ENCODE measurements around the gene ZNF488.

Gene ZNF488

DNA sequence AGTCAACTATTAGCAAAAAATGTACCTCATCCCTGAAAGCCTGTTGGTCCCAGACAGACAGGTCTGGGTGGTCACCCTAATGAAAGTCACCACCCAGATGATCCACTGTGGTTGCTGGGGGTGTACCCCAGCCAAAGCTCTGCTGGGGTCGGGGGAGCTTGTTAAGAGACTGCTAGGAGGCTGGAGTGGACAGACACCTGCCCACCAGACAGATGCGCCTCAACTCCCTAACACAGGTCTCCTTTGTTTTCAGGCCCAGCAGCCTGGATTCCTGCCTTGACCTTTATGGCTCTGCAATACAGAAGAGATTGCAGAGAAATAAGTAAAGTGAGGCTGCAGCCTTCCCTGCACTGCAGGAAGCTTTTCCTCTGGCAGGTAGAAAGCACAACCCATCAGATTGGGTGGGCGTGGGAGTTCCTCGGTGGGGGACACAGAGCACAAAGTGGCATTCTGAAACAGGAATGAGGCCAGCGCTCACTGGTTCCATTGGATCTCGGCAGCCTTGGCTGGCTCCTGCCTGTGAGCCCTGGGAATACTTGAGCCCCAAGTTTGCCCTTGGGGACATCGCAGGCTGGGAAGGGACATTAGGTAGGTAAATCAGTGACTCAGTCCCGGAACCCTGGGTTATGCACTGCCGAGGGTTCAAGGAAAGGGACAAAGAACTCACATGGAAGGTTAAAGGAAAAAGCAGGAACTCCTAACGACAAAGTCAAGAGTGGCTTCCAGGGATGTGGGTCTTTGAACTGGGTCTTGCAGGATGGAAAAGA is 18.0 kb upstream of the ZNF488 start:
- no peak for TF ChIP-seq CTCF (IDR thresholded peaks at IDR 0.05; ENCODE audit: low read length)
- TF ChIP-seq EZH2 (IDR thresholded peaks at IDR 0.05; ENCODE audit: borderline replicate concordance, low read length), result no peak
- Histone ChIP-seq H3K4me1 (ENCODE audit: insufficient read depth, low read length, severe bottlenecking) (no peaks in the 10 kb centered on the region), H3K4me2 (ENCODE audit: low read length) (no peak overlapping the region)

DNA sequence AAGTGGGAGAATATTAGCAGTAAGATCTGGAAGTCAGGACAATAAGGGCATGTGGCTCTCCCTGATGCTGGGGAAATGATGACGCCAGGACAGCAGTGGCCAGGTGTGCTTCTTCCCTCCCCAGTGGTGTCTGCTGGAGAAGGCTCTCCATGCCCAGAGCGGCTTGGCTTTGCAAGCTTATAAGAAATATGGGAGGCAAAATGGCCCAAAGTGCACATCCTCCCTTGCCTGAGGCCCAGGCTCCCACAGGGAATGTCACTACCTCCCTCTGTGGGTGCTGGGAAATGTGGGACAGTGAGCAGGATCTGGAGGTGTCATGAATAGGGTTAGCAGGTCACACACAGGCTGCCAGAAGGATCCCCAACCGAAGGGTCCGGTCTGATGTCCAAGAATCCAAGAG is 17.1 kb upstream of the ZNF488 start:
- Histone ChIP-seq H4K20me1 (ENCODE audit: insufficient read depth, low read length) (no peaks in the 10 kb centered on the region), H3K4me3 (ENCODE audit: low read depth, low read length, poor library complexity, severe bottlenecking) (no peak overlapping the region), H3K9ac (ENCODE audit: low read length) (no peak overlapping the region), H3K27ac (ENCODE audit: low read depth, low read length, poor library complexity, severe bottlenecking) (no peak overlapping the region), H3K79me2 (ENCODE audit: insufficient read depth, low read length) (no peaks in the 10 kb centered on the region), H3K9me2 (ENCODE audit: low read depth, low read length) (no peaks in the 10 kb centered on the region), H2AFZ (ENCODE audit: low read length) (no peak overlapping the region), H3F3A (ENCODE audit: insufficient read depth, low read length) (no peaks in the 10 kb centered on the region), H3K4me2 (ENCODE audit: low read length) (no peak overlapping the region), H3K9me3 (ENCODE audit: low read length) (no peaks in the 10 kb centered on the region), H3K36me3 (ENCODE audit: insufficient read depth, low read length) (no peaks in the 10 kb centered on the region), H3K4me1 (ENCODE audit: insufficient read depth, low read length, severe bottlenecking) (no peaks in the 10 kb centered on the region), H3K27me3 (ENCODE audit: insufficient read depth, low read length) (no peaks in the 10 kb centered on the region)
- no peak for TF ChIP-seq EZH2 (IDR thresholded peaks at IDR 0.05; ENCODE audit: borderline replicate concordance, low read length)
- TF ChIP-seq CTCF (IDR thresholded peaks at IDR 0.05; ENCODE audit: low read length), result no peak

More for the DNA sequence above, 18.0 kb upstream of the ZNF488 start:
- Histone ChIP-seq H3K9me3 (ENCODE audit: low read length) (no peaks in the 10 kb centered on the region), H3F3A (ENCODE audit: insufficient read depth, low read length) (no peaks in the 10 kb centered on the region), H3K9ac (ENCODE audit: low read length) (no peak overlapping the region), H4K20me1 (ENCODE audit: insufficient read depth, low read length) (no peaks in the 10 kb centered on the region), H3K9me2 (ENCODE audit: low read depth, low read length) (no peaks in the 10 kb centered on the region), H3K4me3 (ENCODE audit: low read depth, low read length, poor library complexity, severe bottlenecking) (no peak overlapping the region), H3K27me3 (ENCODE audit: insufficient read depth, low read length) (no peaks in the 10 kb centered on the region), H3K79me2 (ENCODE audit: insufficient read depth, low read length) (no peaks in the 10 kb centered on the region), H3K27ac (ENCODE audit: low read depth, low read length, poor library complexity, severe bottlenecking) (no peak overlapping the region), H3K36me3 (ENCODE audit: insufficient read depth, low read length) (no peaks in the 10 kb centered on the region), H2AFZ (ENCODE audit: low read length) (no peak overlapping the region)

DNA sequence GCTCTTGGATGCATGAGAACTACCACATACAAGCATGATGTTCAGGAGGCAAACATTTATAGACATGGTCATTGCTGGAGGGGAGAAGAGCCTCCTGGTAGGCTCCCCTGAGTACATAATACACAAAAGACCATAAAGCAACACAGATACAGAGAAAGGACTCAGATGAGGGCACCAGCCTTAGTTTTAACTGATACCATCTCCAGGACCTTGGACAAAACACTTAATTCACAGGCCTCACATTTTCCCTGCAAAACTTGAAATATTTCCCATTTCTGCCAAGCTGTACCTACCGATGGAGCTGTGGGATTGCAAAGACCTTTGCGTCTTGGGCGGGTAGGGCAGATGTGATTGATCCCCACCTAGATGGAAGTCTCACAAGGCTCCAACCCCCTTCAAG is 16.7 kb upstream of the ZNF488 start:
- TF ChIP-seq CTCF (IDR thresholded peaks at IDR 0.05; ENCODE audit: low read length) (no peak), EZH2 (IDR thresholded peaks at IDR 0.05; ENCODE audit: borderline replicate concordance, low read length) (no peak)
- H3K79me2 ChIP-seq (ENCODE audit: insufficient read depth, low read length), result no peaks in the 10 kb centered on the region
- H3K4me3 ChIP-seq (ENCODE audit: low read depth, low read length, poor library complexity, severe bottlenecking), result no peak overlapping the region
- no peaks in the 10 kb centered on the region for H3K27me3 ChIP-seq (ENCODE audit: insufficient read depth, low read length)
- no peaks in the 10 kb centered on the region for H3K4me1 ChIP-seq (ENCODE audit: insufficient read depth, low read length, severe bottlenecking)
- no peak overlapping the region for H3K27ac ChIP-seq (ENCODE audit: low read depth, low read length, poor library complexity, severe bottlenecking)
- H4K20me1 ChIP-seq (ENCODE audit: insufficient read depth, low read length), result no peaks in the 10 kb centered on the region
- H3K4me2 ChIP-seq (ENCODE audit: low read length), result no peak overlapping the region
- no peaks in the 10 kb centered on the region for H3K9me2 ChIP-seq (ENCODE audit: low read depth, low read length)
- no peak overlapping the region for H2AFZ ChIP-seq (ENCODE audit: low read length)
- H3K9ac ChIP-seq (ENCODE audit: low read length), result no peak overlapping the region
- H3F3A ChIP-seq (ENCODE audit: insufficient read depth, low read length), result no peaks in the 10 kb centered on the region
- no peaks in the 10 kb centered on the region for H3K36me3 ChIP-seq (ENCODE audit: insufficient read depth, low read length)
- no peaks in the 10 kb centered on the region for H3K9me3 ChIP-seq (ENCODE audit: low read length)
